Type B pancreatic cell (in vitro differentiated cells): Measurements from ENCODE around the gene DHRS3. TPM values are rescaled to one million over a fixed set of nuclear protein-coding genes. Genes with fewer than 3 reads are reported as not detected.

Experiments used
- DNase-seq: peaks from one replicate; pipeline ENCODE4 v3.0.0; 2021; ENCODE audit warnings: mixed read lengths; ENCODE audit not compliant: unreplicated experiment; ENCODE audit errors: extremely low spot score
- H3K27ac Mint-ChIP-seq: 2 replicates; pipeline ENCODE4 v1.8.0; 2021; ENCODE audit warnings: mild to moderate bottlenecking, mixed read lengths
- H3K27me3 Mint-ChIP-seq: 2 replicates; pipeline ENCODE4 v1.8.0; 2021; ENCODE audit warnings: mixed read lengths
- H3K36me3 Mint-ChIP-seq: 2 replicates; pipeline ENCODE4 v1.8.0; 2021; ENCODE audit warnings: mixed read lengths
- H3K4me1 Mint-ChIP-seq: one replicate; pipeline ENCODE4 v1.8.0; 2021; ENCODE audit warnings: mixed read lengths; ENCODE audit not compliant: unreplicated experiment
- H3K4me3 Mint-ChIP-seq: 2 replicates; pipeline ENCODE4 v1.8.0; 2021; ENCODE audit warnings: mild to moderate bottlenecking, mixed read lengths
- H3K9me3 Mint-ChIP-seq: 2 replicates; pipeline ENCODE4 v1.8.0; 2021; ENCODE audit warnings: mixed read lengths
- CTCF ChIP-seq: fragments of 200-600 bp; sonication (generic); conservative IDR thresholded peaks from 2 replicates; pipeline ENCODE4 v1.5.0; 2021; ENCODE audit warnings: antibody characterized with exemption, mild to moderate bottlenecking
- total RNA-seq: library from RNA; stranded (reverse); gene quantifications from 2 replicates; pipeline ENCODE4 v1.2.1, GENCODE V29; 2021; ENCODE audit warnings: low replicate concordance

DHRS3 gene
- total RNA-seq, 1 donor from 2014 or later, result 143 TPM

GRCh38 chr1:12562955-12563576, 54.9 kb downstream of the DHRS3 start:
- H3K36me3 Mint-ChIP-seq, result peaks cover 20% of the 10 kb centered on the region
- no peaks in the 10 kb centered on the region for H3K4me1 Mint-ChIP-seq
- no peak for TF ChIP-seq CTCF
- H3K4me3 Mint-ChIP-seq, result no peak overlapping the region
- no peak for DNase-seq
- H3K9me3 Mint-ChIP-seq, result peaks cover 9% of the 10 kb centered on the region
- no peak overlapping the region for H3K27ac Mint-ChIP-seq
- H3K27me3 Mint-ChIP-seq, result no peaks in the 10 kb centered on the region

- H3K36me3 Mint-ChIP-seq, result peaks cover 13% of the 10 kb centered on the region
- no peak overlapping the region for H3K27ac Mint-ChIP-seq
- no peak for DNase-seq
- no peak overlapping the region for H3K4me3 Mint-ChIP-seq
- no peak for TF ChIP-seq CTCF
- H3K9me3 Mint-ChIP-seq, result peaks cover 9% of the 10 kb centered on the region
- H3K27me3 Mint-ChIP-seq, result no peaks in the 10 kb centered on the region
- H3K4me1 Mint-ChIP-seq, result peaks cover 8% of the 10 kb centered on the region
Measured at GRCh38 chr1:12561121-12561520, 56.9 kb downstream of the DHRS3 start.

GRCh38 chr1:12556957-12557935, 60.8 kb downstream of the DHRS3 start:
- peaks cover under 1% of the 10 kb centered on the region for H3K9me3 Mint-ChIP-seq
- peaks cover 3% of the 10 kb centered on the region for H3K36me3 Mint-ChIP-seq
- H3K27ac Mint-ChIP-seq, result peak overlapping the region; percentile 56
- H3K27me3 Mint-ChIP-seq, result no peaks in the 10 kb centered on the region
- H3K4me1 Mint-ChIP-seq, result peaks cover 20% of the 10 kb centered on the region
- peak overlapping the region; percentile 39 for H3K4me3 Mint-ChIP-seq
- TF ChIP-seq CTCF, result no peak
- no peak for DNase-seq

DNA sequence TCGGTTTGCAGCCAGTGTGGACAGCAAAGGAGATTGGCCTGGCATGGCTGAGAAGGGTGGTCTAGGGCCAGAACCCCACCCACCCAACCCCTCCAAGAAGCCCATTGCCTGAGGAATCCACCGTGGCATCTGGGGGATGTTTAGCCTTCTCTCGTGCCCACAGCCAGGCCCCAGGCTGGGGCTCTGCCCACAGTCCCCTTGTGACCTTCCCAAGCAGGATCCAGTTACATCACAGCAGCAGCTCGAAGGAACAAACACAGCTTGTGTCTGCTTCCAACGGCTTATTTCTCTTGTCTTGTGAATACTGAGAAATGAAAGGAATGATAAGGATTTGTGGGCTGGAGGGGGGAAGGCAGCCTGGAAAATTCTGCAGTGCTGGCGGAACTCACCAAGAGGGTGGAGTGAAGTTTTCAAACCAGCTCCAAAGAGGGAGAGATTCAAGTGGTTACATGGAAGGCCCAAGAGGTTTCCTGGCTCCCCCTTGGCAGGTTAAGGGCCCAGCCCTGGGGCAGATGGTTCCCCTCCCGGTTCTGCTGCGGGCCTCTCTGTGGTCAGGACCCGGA, 61.6 kb downstream of the DHRS3 start:
- no peak for DNase-seq
- Mint-ChIP-seq H3K4me1 (peaks cover 24% of the 10 kb centered on the region), H3K36me3 (peaks cover 3% of the 10 kb centered on the region), H3K27me3 (no peaks in the 10 kb centered on the region), H3K27ac (peak overlapping the region; percentile 56), H3K4me3 (peak overlapping the region; percentile 39), H3K9me3 (no peaks in the 10 kb centered on the region)
- TF ChIP-seq CTCF, result no peak

- Mint-ChIP-seq H3K4me3 (no peak overlapping the region), H3K27ac (no peak overlapping the region), H3K36me3 (peaks cover 3% of the 10 kb centered on the region), H3K9me3 (no peaks in the 10 kb centered on the region), H3K4me1 (peaks cover 24% of the 10 kb centered on the region), H3K27me3 (no peaks in the 10 kb centered on the region)
- no peak for DNase-seq
- no peak for TF ChIP-seq CTCF
Measured at GRCh38 chr1:12555411-12556367, 62.3 kb downstream of the DHRS3 start.
